ENCODE results near the gene CHI3L1.

GRCh38 chr1:203181586-203182386 lies 4.7 kb downstream of the CHI3L1 start:
- TF ChIP-seq, protein P1, sequence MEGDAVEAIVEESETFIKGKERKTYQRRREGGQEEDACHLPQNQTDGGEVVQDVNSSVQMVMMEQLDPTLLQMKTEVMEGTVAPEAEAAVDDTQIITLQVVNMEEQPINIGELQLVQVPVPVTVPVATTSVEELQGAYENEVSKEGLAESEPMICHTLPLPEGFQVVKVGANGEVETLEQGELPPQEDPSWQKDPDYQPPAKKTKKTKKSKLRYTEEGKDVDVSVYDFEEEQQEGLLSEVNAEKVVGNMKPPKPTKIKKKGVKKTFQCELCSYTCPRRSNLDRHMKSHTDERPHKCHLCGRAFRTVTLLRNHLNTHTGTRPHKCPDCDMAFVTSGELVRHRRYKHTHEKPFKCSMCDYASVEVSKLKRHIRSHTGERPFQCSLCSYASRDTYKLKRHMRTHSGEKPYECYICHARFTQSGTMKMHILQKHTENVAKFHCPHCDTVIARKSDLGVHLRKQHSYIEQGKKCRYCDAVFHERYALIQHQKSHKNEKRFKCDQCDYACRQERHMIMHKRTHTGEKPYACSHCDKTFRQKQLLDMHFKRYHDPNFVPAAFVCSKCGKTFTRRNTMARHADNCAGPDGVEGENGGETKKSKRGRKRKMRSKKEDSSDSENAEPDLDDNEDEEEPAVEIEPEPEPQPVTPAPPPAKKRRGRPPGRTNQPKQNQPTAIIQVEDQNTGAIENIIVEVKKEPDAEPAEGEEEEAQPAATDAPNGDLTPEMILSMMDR (IDR thresholded peaks at IDR 0.05), result no peak
- TF ChIP-seq POLR2A (IDR thresholded peaks at IDR 0.05), result no peak
